H1 (cell line): ENCODE measurements around the gene GABRD.

Source experiments
- CTCF ChIP-seq, 3 experiments: IDR thresholded peaks; 1 replicate in 2 of 3; 2 replicates in 1 of 3; pipeline versions ENCODE4 v1.5.1 to v1.6.1; 2011; ENCODE audit warnings: low read length in 3 of 3, mild to moderate bottlenecking in 3 of 3, inconsistent platforms in 2 of 3, low read depth in 1 of 3, moderate library complexity in 1 of 3; ENCODE audit not compliant: insufficient read depth in 1 of 3; ENCODE audit errors: control extremely low read depth in 1 of 3
- EZH2 ChIP-seq: fragments of 200-600 bp; sonication (generic); IDR thresholded peaks from 2 replicates; pipeline ENCODE4 v1.7.1; 2012; ENCODE audit warnings: low read depth, mild to moderate bottlenecking, moderate library complexity, low read length, inconsistent platforms; ENCODE audit not compliant: severe bottlenecking
- HDAC2 ChIP-seq, 2 experiments: fragments of 300-600 bp in 1 of 2; sonication (generic) in 1 of 2; IDR thresholded peaks; 2 replicates each; pipeline ENCODE4 v1.6.1; 2011 to 2012; ENCODE audit warnings: low read depth in 2 of 2, low read length in 2 of 2, mild to moderate bottlenecking in 2 of 2, moderate library complexity in 2 of 2, borderline replicate concordance in 1 of 2, inconsistent platforms in 1 of 2
- KDM5A ChIP-seq: fragments of 200-600 bp; IDR thresholded peaks from 2 replicates; pipeline ENCODE4 v1.7.1; 2012; ENCODE audit warnings: mild to moderate bottlenecking, low read length, inconsistent platforms, mixed read lengths
- MAFK ChIP-seq: IDR thresholded peaks from 2 replicates; pipeline ENCODE4 v1.6.1; 2012; ENCODE audit warnings: low read depth, mild to moderate bottlenecking, improper control_type of control experiment, low read length
- NRF1 ChIP-seq: IDR thresholded peaks from 2 replicates; pipeline ENCODE4 v1.6.1; 2011; ENCODE audit warnings: mild to moderate bottlenecking, low read depth, low read length, improper control_type of control experiment
- PHF8 ChIP-seq: fragments of 200-600 bp; sonication (generic); conservative IDR thresholded peaks from 2 replicates; pipeline ENCODE4 v1.7.1; 2012; ENCODE audit warnings: low read depth, mild to moderate bottlenecking, inconsistent platforms, low read length, moderate library complexity
- POLR2A ChIP-seq, 2 experiments: IDR thresholded peaks; 1 replicate in 1 of 2; 2 replicates in 1 of 2; pipeline ENCODE4 v1.6.1; 2011; ENCODE audit warnings: low read depth in 2 of 2, low read length in 2 of 2, mild to moderate bottlenecking in 2 of 2; ENCODE audit errors: control extremely low read depth in 1 of 2
- RFX5 ChIP-seq: IDR thresholded peaks from 2 replicates; pipeline ENCODE4 v1.6.1; 2011; ENCODE audit warnings: low read depth, low read length, improper control_type of control experiment, borderline replicate concordance
- RXRA ChIP-seq: IDR thresholded peaks from 2 replicates; pipeline ENCODE4 v1.6.1; 2011; ENCODE audit warnings: low read depth, mild to moderate bottlenecking, low read length, moderate library complexity; ENCODE audit not compliant: insufficient read depth
- TBP ChIP-seq: IDR thresholded peaks from 2 replicates; pipeline ENCODE4 v1.6.1; 2011; ENCODE audit warnings: low read depth, low read length, improper control_type of control experiment

GRCh38 chr1:1986451-1987141, 32.5 kb upstream of the GABRD start:
- TF ChIP-seq POLR2A (IDR thresholded peaks at IDR 0.05; ENCODE audit: control extremely low read depth in 1 of 2, low read depth in 2 of 2, low read length in 2 of 2) (no peak), CTCF (IDR thresholded peaks at IDR 0.05; ENCODE audit: control extremely low read depth in 1 of 3, insufficient read depth in 1 of 3, low read depth in 1 of 3, low read length in 3 of 3) (no peak), PHF8 (no peak), RXRA (no peak), MAFK (no peak), TBP (no peak), EZH2 (no peak), NRF1 (no peak), RFX5 (no peak), HDAC2 (IDR thresholded peaks at IDR 0.05; ENCODE audit: borderline replicate concordance in 1 of 2, low read depth in 2 of 2, low read length in 2 of 2) (no peak), KDM5A (no peak)
